ENCODE data around the gene EHD1. TPM values are rescaled to one million over a fixed set of nuclear protein-coding genes. Genes with fewer than 3 reads are reported as not detected.

The EHD1 gene
- total and polyA plus RNA-seq, 2 of the 4 experiments (the other 2 are of a cell fraction): 107 to 209 TPM

DNA sequence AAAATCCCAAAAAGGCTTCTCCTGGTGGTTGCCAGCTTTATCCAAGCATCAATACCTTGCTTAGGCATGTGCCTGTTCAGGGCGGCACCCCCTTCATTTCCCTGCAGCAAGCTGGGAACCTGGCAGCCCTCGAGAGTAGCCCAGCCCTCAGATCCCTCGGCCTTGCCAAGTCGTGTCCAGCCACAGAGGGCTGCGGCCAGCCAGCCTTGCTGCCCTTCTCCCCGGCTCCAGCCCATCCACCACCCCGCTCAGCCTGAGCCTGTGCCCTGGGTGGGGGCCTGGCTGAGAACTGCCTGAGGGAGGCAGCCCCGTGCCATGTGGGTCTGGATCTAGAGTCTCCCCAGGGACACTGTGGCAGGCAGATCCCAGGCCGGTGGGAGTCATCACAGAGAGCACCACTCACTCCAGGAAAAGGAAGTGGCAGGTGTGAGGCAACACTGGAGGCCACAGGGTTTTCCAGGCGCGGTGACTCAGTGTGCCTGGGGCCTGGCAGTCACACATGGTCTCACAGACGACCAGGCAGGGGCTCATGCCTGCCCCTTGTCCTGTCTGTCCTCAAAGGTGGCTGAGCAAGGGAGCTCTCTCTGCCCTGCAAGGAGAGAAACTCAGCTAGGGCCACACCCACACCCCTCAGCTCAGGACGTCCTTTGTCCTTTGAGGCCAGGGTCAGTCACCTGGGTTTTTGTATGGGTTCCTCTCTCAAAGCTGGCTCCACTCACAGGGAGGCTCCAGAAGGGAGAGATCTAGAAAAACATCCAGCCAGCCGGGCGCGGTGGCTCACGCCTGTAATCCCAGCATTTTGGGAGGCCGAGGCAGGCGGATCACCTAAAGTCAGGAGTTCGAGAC, 21.8 kb downstream of the EHD1 start:
- peak overlapping the region; percentile 93 for H2AK9ac ChIP-seq (replicated peaks; ENCODE audit: low read depth, low read length, poor library complexity)
- peak overlapping the region; percentile 100 for H2AK5ac ChIP-seq (ENCODE audit: low read depth, low read length)
- H2BK15ac ChIP-seq (ENCODE audit: low read depth, low read length): peak overlapping the region; percentile 99
- no peaks in the 10 kb centered on the region for H3K27me3 ChIP-seq (ENCODE audit: control insufficient read depth, insufficient read depth, low read length)
- peak overlapping the region; percentile 99 for H3K4ac ChIP-seq (ENCODE audit: low read depth, low read length)
- ChIA-PET POLR2A (ENCODE audit: unreplicated experiment) (no interaction called here), CTCF (no interaction called here)
- H4K5ac ChIP-seq (ENCODE audit: low read depth, low read length): no peak overlapping the region
- peak overlapping the region; percentile 74 for H3K27ac ChIP-seq (ENCODE audit: insufficient read depth, low read length)
- H3K4me3 ChIP-seq (ENCODE audit: insufficient read depth, low read depth, low read length): no peak overlapping the region
- H3K56ac ChIP-seq (ENCODE audit: extremely low read depth, insufficient read depth, low read length): no peak overlapping the region
- peaks cover 27% of the 10 kb centered on the region for H3K4me1 ChIP-seq (ENCODE audit: control insufficient read depth, insufficient read depth, low read length)
- WGBS, 2 experiments (ENCODE audit: extremely low coverage in 2 of 2, insufficient read length in 1 of 2): 32% methylated on average over 5 of the region's 20 CpGs; no CpG with 5 or more reads in 1 of the 2 experiments
- BruUV-seq (replicated peaks): no TSS peak
- peak; percentile 28 for ATAC-seq (ENCODE audit: low read depth)
- no peak overlapping the region for H3K9ac ChIP-seq (ENCODE audit: low read depth, low read length)
- peak overlapping the region; percentile 83; the same call in 1 of the 2 replicates for H3K23ac ChIP-seq (ENCODE audit: low read depth, low read length)
- peaks cover 10% of the 10 kb centered on the region for H4K20me1 ChIP-seq (ENCODE audit: insufficient read depth, low read length)
- peaks cover 52% of the 10 kb centered on the region for H3K36me3 ChIP-seq (ENCODE audit: control insufficient read depth, insufficient read depth, low read length)
- in situ Hi-C loops (cut with MboI; ENCODE audit: low sequenced_read_pairs) (no loop called here), intact Hi-C loops (cut with micrococcal nuclease) (no loop called here), dilution Hi-C loops (cut with HindIII; ENCODE audit: low sequenced_read_pairs, unreplicated experiment) (no loop called here)
- H4K8ac ChIP-seq (ENCODE audit: low read depth in 2 of 2, low read length in 2 of 2): peak overlapping the region; percentile 78 to 96; a peak in 3 of 4 replicates
- H2BK20ac ChIP-seq (ENCODE audit: low read depth, low read length): peak overlapping the region; percentile 69
- H2AFZ ChIP-seq (replicated peaks; ENCODE audit: low read length, poor library complexity): peak overlapping the region; percentile 74
- no peaks in the 10 kb centered on the region for H3K9me3 ChIP-seq (ENCODE audit: control insufficient read depth, insufficient read depth, low read length)
- DNase-seq: peak; percentile 85
- H2BK120ac ChIP-seq (ENCODE audit: low read depth, low read length): peak overlapping the region; percentile 95
- H3K79me1 ChIP-seq (ENCODE audit: low read depth in 1 of 2, low read length in 2 of 2): peaks cover 28 to 86% of the 10 kb centered on the region in 2 experiments
- no peak overlapping the region for H3K4me2 ChIP-seq (ENCODE audit: low read depth, low read length)
- H3K9me1 ChIP-seq (ENCODE audit: insufficient read depth, low read length): peaks cover 28% of the 10 kb centered on the region
- H3K18ac ChIP-seq (ENCODE audit: low read depth, low read length): peak overlapping the region; percentile 2
- peak overlapping the region; percentile 98; the same call in 1 of the 2 replicates for H3K14ac ChIP-seq (replicated peaks; ENCODE audit: low read depth, low read length)
- peak overlapping the region; percentile 85 for H2BK5ac ChIP-seq (ENCODE audit: low read depth, low read length, poor library complexity, severe bottlenecking)
- peak overlapping the region; percentile 97 for H4K91ac ChIP-seq (ENCODE audit: insufficient read depth, low read depth, low read length)
- TF ChIP-seq CEBPB (IDR thresholded peaks at IDR 0.05; ENCODE audit: low read depth, low read length) (peak; percentile 97), RAD21 (IDR thresholded peaks at IDR 0.05; ENCODE audit: low read length) (peak; percentile 21; the same call in 1 of the 2 replicates), BHLHE40 (IDR thresholded peaks at IDR 0.05; ENCODE audit: low read depth, low read length) (0 out of 2 replicates have a peak, but pooled peaks have one; percentile 6), RCOR1 (IDR thresholded peaks at IDR 0.05; ENCODE audit: insufficient replicate concordance, low read length) (no peak), MAFK (IDR thresholded peaks at IDR 0.05; ENCODE audit: low read depth, low read length) (no peak), CHD1 (IDR thresholded peaks at IDR 0.05; ENCODE audit: low read depth, low read length) (no peak), FOS (IDR thresholded peaks at IDR 0.05; ENCODE audit: low read depth, low read length) (peak; percentile 82), ELK1 (IDR thresholded peaks at IDR 0.05; ENCODE audit: borderline replicate concordance, low read depth, low read length) (no peak), SMC3 (IDR thresholded peaks at IDR 0.05; ENCODE audit: low read depth, low read length) (0 out of 2 replicates have a peak, but pooled peaks have one; percentile 14), MXI1 (IDR thresholded peaks at IDR 0.05; ENCODE audit: borderline replicate concordance, low read depth, low read length) (no peak), POLR2A (IDR thresholded peaks at IDR 0.05; ENCODE audit: low read depth, low read length) (no peak), CTCF (conservative IDR thresholded peaks at IDR 0.05; ENCODE audit: low read depth, low read length) (peak; percentile 20; the same call in 1 of the 2 replicates), RFX5 (IDR thresholded peaks at IDR 0.05; ENCODE audit: low read depth, low read length) (no peak)
- TF ChIP-seq, protein P1, sequence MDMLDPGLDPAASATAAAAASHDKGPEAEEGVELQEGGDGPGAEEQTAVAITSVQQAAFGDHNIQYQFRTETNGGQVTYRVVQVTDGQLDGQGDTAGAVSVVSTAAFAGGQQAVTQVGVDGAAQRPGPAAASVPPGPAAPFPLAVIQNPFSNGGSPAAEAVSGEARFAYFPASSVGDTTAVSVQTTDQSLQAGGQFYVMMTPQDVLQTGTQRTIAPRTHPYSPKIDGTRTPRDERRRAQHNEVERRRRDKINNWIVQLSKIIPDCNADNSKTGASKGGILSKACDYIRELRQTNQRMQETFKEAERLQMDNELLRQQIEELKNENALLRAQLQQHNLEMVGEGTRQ (IDR thresholded peaks at IDR 0.05; ENCODE audit: low read depth, low read length): peak; percentile 32; the same call in 1 of the 2 replicates

Measured in IMR-90 (cell line).